ENCODE measurements around the gene YWHAQ.

The YWHAQ gene

DNA sequence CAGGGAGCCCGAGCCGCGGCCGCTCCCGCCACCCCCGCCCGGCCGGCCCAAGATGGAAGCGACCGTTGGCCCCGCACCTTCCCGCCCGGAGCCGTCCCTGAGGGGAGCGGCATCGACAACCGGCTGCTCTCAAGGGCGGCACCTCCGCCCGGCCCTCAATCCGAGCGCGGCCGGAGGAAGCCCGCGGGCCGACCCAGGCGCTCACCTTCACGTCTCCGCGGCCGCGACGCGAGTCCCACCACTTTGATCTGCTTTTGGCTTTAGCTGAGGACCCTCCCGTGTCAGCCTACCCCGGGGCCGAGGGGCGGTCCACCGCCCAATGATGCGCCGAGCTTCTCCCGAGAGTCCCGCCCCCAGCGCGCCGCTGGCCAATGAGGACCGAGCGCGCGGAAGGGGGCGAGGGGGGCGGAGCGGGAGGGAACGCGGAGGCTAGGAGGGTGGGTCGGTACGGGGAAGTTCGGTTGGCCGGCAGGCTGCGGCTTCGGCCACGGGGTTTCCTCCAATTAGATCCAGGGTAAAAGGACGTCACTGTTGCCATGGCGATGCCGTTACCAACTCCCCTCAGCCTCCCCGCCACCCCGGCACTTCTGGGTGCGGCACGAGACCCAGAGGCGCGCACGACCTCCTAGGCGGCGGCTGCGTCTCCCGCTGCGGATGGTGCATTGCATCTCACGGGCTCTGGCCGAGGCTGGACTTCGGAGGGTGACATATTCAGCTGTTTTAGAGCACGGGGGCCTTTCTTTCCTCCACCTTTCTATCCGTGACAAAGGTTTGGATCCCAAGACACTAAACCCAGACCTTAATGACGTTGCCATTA is at the start of gene YWHAQ:
Gene YWHAQ, minus strand, starts transcription at position 262 of the 817 bp plus-strand sequence. CDS start 545 bp downstream, outside the sequence.
- peak; percentile 93 to 95 for DNase-seq (ENCODE audit: low read depth in 2 of 2)

DNA sequence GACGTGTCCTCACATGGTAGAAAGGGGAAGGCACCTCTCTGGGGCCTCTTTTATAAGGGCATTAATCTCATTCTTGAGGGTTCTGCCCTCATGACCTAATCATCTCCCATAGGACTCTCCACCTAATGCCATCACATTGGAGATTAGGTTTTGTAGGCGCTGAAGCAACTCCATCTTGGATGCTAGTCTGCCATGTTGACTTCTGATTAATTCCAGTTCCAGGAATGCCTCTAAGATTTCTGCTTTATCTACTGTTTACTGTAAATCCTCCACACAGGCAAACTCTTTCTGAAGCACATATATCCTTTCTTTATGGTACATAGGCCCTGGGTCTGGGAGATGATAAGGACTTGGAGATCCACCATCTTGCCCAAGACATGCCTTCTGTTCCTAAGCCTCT is 49.3 kb upstream of the YWHAQ start:
- DNase-seq (ENCODE audit: low read depth in 2 of 2): no peak

DNA sequence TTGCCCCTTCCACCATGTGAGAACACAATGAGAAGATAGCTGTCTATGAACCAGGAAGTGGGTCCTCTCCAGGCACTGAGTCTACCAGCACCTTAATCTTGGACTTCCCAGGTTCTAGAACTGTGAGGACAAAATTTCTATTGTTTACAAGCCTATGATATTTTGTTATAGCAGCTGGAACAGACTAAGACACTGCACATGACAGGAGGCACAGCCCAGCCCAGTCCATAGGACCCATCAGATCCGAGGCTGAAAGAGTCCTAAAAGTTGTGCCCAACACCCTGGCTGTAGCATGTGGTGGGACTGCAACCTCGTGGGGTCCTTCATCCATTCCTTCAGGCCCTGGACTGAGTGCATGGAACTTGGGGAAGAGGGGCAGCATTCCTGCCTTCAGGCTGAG is 48.4 kb upstream of the YWHAQ start:
- DNase-seq (ENCODE audit: low read depth in 2 of 2): no peak

DNA sequence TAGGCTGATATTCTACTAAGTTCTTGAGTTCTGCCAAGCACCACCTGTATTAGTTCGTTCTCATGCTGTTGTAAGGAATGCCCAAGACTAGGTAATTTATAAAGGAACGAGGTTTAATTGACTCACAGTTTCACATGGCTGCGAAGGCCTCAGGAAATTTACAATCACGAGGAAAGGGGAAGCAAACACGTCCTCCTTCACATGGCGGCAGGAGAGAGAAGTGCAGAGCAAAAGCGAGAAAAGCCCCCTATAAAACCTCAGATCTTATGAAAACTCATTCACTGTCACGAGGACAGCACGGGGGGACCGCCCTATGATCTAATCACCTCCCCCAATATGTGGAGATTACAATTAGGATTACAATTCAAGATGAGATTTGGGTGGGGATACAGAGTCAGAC is 47.7 kb upstream of the YWHAQ start:
- no peak for DNase-seq (ENCODE audit: low read depth in 2 of 2)

DNA sequence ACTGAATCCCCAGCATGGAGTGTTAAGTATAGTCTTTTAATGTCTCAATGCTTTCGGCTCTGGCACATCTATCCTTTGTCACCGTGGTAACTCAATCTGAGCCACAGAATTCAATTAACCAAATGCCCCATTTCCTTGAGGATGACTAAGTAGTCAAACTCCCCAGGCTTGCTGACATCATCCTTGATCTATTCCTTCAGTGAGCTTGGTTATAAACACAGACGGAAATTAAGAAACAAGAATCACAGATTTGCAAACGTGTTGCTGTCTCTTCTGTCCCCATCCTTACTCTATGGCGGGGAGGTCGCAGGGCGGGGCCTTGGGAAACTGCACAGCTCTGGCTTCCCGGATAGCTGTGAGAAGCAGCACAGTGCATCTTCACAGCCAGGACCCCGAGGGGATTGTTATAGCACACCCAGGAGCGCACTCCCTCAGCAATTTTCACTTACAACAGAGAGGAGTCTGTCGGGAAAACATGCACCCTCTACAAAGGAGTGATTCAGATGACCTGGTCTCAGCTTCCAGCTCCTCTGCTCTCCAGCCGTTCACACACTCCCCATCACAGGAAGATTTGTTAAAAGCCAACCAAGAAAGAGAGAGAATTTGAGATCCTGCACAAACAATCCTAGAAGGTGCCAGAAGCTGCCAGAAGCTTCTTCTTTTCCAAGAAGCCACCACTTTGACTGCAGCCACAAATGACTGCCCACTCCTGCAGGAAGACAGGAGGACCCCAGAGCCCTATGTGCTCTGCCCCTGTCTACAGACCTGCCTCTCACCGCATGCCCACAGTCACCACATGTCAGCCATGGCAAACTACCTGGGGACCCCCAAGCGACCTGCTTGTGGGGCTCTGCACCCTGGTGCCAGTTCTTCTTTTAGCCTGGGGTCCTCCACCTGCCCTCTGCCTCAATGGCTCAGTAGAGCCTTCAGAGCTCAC is 44.9 kb upstream of the YWHAQ start:
- DNase-seq (ENCODE audit: low read depth in 2 of 2): no peak

DNA sequence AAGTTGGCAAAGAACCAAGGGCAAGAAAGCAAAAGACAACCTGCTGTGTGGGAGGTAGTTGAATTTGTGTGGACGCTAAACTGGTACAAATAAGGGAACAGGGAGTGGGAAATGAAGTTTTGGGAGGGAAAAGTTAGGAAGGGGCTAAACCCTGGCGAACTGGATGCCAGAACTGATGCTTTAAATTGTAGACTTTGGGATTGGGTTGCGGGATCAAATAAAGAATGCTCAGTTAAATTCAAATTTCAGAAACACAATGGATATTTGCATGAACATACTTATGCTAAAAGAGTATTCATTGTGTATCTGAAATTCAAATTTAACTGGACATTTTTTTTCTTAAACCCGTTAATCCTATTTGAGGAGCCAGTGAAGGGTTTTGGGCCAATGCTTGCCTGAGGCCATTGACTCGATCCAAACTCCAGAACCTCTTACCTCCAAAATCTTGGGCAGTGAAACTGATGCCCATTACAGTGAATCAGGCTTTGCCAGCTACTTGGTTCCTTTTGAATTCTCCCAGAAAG is 44.2 kb upstream of the YWHAQ start:
- no peak for DNase-seq (ENCODE audit: low read depth in 2 of 2)

DNA sequence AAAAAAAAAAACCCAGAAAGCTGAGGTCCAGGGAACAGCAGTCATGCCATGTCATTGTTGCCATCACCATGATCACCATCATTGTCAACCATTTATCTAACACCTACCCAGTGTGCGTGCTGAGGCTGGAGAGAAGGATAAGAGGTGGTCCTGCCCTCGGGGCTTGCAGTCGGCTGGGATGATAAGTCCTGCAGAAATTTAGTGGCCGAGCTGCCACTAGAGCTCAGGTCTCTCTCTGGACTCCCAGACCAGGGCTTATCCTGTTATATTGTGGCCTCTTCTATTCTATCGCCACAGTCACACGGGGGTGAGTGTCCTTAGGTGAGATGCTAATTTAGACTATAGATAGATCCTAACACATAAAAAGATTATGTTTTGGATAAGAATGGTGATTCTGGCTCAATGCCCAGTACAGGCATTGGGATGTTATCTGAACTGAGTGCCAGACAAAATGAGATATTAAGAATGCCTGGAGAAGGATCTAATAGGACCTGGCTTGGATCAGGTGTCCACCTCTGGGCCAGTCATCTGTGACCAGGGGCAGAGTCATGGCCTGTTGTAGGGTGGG is 43.2 kb upstream of the YWHAQ start:
- DNase-seq (ENCODE audit: low read depth in 2 of 2): no peak

DNA sequence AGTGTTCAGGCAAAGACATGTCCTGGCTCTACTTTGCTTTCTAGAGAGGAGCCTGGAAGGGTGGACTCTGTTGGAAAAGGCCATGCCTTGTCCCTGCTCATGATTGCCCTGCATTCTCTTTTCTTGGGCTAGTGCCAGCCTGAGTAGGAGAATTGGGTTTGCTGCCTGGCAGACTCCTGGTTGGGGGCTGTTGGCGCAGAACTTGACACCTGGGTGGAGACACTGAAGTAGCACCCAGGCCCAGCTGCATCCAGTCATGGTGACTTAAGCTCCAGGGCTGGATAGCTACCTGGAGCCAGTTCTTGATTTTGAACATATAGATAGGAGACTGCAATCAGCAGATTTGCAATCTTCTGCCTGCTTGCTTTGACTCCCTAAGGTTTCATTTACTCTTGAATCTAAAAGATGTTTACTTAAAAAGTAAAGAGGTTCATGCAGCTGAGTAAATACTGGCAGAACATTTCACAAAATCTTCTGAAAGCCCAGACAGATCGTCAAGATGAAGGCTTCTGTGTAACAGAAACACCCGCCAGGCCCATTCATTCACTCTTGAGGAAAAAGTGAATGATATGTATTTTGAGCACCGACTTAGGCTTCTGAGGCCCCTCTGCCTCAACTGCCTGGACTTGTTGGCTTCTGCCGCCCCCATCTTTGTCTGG is 38.0 kb upstream of the YWHAQ start:
- DNase-seq (ENCODE audit: low read depth in 2 of 2): no peak

DNA sequence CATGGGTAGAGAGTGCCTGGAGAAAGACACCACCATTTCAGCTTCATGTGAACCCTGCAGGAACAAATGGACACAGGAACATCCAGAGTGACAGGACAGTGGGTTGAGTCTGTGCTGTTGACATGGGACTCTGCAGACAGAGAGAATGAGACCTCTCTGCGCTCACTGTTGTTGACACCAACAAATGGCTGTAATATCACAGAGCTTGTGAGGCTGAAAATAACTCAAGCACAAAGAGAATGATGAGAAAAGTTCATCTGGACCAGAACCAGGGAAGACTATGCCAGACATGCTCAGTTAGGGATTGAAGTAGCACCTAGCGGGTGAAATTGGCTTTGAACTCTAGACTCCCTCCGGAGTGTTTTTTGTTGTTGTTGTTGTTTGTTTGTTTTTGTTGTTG is 37.0 kb upstream of the YWHAQ start:
- no peak for DNase-seq (ENCODE audit: low read depth in 2 of 2)

DNA sequence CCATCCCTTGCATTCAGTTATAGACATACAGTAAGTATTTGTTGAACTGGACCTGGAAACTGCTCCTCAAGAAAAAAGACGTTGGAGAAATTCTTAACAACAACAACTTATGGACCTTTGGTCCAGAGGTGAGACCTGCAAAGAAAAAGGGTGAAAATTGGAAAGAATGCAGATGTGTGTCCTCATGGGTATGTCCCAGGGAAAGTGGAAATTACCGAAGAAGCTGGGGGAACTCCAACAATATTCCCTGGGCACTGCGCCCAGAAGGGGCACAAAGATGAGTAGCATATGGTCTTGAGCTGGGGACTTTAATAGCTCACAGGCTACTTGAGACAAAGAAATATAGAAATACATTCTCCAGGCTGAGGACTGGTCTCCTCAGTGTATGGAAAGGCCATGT is 35.5 kb upstream of the YWHAQ start:
- no peak for DNase-seq (ENCODE audit: low read depth in 2 of 2)

DNA sequence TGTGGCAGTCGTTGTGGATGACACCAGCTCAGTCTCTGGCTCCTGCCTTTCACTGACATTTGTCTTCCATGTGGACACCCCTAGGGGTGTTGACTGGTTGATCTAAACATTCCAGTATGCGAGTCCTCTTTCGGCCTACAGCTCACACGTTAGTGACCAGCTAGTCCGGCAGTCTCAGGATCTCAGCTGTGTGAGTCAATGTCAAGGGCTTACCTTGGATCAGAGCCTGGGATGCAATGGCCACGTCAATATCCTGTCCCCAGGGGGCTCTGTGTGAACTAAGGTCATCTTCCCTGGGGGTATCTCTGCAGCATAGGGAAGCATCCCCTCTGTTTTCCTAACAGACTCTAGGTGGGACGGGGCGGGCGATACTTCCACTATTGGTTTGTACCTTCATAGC is 35.1 kb upstream of the YWHAQ start:
- no peak for DNase-seq (ENCODE audit: low read depth in 2 of 2)

DNA sequence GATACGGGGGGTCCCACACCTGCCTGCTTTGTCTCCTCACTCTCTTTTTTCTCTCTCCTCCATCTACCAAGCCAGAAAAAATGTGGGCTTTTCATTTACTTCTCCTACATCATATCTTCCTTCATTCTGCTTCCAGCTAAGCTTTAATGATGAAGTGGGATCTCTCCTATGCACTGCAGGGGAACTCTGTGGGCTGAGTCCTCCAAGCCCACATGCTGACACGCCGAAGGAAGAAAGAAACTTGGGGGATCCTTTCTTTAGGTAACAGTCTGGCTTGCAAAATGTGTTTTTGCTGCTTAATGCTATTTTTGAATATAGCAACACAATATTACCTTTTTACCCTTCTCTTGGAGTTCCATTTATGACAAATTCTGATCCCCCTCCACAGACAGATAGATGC is 33.6 kb upstream of the YWHAQ start:
- DNase-seq (ENCODE audit: low read depth in 2 of 2): no peak

DNA sequence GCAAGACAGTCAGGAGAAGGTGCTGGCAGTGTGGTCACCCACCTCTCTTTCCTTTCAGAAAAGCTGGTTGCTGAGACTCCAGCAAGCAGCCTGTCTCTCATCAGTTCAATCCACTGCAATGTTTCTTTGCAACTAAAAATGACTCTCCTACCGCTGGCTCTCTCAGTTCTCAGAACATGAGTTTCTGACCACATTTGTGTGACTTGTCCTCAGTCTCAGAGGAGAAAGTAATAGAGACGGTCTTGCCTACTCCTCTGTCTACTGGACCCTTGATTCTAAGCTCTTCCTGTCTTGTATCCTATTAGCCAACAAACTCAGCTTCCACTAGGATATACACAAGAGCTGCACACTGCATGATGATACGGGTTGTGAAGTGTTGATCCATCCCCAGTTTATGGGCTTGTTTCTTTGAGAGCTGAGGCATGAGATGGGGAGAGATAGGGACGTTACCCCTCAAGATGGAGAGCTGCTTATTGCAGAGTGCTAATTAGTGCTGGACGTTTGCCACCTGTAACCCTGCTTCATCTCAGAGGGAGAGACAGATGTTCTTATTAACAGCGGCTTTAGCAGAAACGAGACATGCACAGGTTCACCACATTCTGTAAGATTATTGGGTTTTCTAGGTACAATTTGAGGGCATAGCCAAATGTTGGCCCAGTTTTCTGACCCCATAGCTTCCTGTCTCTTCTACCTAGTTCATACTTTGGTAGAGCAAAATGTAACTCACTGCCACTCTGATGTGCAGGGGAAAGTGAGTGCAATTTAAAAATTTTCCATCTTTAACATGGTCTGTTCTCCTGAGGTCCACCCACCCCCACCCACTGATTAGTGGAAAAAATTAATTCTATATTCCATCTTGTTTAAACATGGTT is 32.4 kb upstream of the YWHAQ start:
- no peak for DNase-seq (ENCODE audit: low read depth in 2 of 2)

DNA sequence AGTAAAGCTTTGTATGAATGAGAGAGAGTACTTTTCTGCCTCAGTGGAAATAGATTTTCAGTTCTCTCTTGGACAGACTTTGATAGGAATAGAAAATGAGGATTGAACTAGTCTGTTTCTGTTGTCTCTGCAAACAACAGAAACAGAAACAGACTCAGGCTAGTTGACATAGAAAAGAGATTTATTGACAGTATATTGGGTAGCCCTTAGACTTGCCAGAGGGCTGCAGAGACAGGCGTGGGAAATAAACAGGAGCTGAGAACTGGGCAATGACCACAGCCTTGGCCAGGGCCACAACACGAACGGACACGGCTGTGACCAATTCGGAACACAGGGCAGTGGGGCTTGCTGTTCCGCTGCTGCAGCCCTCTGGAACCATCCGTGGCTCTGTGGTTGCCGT is 30.5 kb upstream of the YWHAQ start:
- no peak for DNase-seq (ENCODE audit: low read depth in 2 of 2)

DNA sequence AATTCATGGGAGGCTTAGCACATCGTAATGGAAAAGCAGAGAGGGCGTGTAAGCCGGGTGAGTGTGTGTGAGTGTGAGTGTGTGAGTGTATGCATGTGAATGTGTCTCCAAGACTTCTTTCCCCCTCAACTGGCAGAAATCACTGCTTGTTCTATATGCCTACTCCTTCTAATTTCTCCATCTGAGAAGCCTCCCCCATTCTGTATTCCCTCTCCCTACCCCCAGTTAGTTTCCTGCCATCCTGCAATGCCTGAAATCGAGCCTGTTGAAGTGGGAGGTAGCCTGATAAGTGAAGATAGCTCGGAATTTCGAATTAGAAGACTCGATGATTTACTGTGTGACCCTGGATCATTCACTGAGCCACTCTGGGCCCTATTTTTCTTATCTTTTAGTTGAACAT is 30.0 kb upstream of the YWHAQ start:
- no peak for DNase-seq (ENCODE audit: low read depth in 2 of 2)

DNA sequence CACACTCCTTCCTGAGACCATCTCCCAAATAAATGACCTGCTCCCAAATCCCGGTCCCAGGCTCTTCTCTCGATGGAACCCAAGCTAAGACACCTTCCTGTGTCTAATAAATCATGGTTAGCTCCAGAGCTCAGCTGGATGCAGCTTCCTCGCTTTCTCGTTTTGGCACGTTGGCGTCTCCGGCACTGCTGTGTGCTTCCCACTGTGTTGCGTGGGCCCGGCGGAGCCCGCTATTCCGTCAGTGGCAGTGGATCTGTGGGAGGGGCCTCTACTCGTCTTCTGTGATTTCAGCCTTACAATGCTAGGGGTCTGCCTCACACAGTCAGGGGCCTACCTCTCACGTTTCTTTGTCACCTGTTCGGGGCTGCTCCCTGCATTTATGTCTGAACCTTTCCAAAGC is 29.4 kb upstream of the YWHAQ start:
- DNase-seq (ENCODE audit: low read depth in 2 of 2): no peak

DNA sequence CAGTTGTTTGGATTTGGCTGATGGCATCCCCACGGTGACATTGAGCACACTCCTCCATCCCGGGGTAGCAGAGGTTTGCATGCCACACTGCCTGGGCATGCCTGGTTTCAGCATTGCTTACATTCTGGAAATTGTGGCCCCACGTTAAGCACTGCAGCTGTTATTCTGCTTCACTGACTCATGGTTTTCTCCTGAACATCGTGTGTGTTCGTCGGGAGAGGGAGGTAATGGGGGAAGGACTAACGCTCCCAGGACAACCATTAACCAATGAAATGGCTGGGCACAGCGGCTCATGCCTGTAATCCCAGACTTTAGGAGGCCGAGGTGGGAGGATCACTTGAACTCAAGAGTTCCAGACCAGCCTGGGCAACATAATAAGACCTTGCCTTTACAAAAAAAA is 28.2 kb upstream of the YWHAQ start:
- no peak for DNase-seq (ENCODE audit: low read depth in 2 of 2)

DNA sequence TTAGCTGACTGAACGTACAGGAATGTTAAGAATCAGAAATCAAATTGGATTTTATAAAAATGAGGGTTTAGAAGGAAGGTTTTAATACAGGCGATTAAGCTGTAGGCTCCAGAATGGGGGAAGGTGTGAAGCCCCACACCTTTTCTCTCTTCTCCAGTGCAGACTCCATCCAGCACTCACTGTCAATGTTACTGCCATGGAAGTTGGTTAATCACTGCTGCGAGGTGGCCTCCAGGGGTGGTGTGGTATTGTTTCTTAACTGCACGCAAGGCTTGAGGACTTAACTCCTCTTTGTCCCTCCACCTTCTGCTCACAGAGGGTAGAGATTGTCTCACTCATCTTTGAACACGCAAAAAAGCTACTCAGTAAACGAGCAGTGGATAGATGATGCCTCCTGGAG is 26.9 kb upstream of the YWHAQ start:
- no peak for DNase-seq (ENCODE audit: low read depth in 2 of 2)

DNA sequence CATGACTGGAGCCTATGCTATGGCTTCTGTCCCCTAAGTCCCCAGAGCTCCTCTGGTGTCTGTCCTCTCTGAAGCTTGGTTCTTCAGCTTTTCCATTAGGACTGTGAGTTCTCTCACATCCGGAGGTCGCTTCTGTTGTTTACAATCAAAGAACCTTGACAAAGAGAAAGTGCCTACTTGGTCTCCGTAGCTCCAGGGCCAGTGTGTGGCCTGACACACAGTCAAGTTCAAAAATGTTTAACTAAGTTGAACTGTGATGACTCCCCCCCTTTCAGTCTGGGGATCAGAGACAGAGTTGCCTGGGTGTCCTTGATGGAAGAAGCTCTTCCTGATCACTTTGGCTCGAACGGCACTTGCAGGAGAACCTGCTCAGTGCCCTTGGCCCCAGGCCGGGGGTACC is 26.3 kb upstream of the YWHAQ start:
- DNase-seq (ENCODE audit: low read depth in 2 of 2): no peak

DNA sequence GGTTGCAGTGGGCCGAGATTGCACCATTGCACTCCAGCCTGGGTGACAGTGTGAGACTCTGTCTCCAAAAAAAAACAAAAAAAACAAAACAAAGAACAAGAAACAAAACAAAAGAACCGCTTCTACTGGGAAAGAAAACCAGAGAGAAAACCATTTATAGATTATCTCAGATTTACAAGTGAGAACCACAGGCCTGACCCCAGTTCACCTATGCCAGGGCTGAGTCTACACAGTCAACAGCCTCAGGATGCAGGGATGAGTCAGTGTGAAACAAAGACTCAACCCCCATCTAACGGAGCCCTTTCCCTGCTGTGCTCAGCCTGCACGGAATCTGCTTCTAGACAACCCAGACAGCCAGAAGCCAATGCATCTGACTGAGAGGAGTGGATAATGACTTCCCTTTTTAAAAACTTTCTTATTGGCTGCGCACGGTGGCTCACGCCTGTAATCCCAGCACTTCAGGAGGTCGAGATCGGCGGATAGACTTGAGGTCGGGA is 25.5 kb upstream of the YWHAQ start:
- peak; percentile 21 to 26 for DNase-seq (ENCODE audit: low read depth in 2 of 2)

Measured in stimulated activated CD8-positive, alpha-beta memory T cell treated with anti-CD3 and anti-CD28 coated beads, Interleukin-2, amount 100 ng/mL, for 1 hour (primary cell).